IMR-90 (cell line): ENCODE measurements around the gene NT5DC1. TPM values are rescaled to one million over a fixed set of nuclear protein-coding genes. Genes with fewer than 3 reads are reported as not detected.

Experiments used
- ATAC-seq: fragments of 200-7000 bp; cut with Tn5 transposase; 2 replicates; pipeline ENCODE4 v1.9.1; 2020; ENCODE audit warnings: low read depth, mild to moderate bottlenecking, moderate library complexity
- BruUV-seq: library from RNA; stranded (reverse); fragments of 400-500 nt; replicated peaks from 2 replicates; lab custom pipeline; 2021; lab: Mats Ljungman, UMichigan
- CTCF ChIA-PET: fragments of 300-600 bp; formaldehyde crosslinking; extraction: SDS; loops from one replicate; lab custom pipeline; 2021; ENCODE audit warnings: antibody characterized with exemption; lab: Yijun Ruan, JAX
- POLR2A ChIA-PET: fragments of 300-600 bp; sonication (Branson Sonifier 250); formaldehyde crosslinking; loops from one replicate; lab custom pipeline; 2022; ENCODE audit warnings: antibody characterized with exemption; ENCODE audit not compliant: unreplicated experiment; lab: Charles Lee
- DNase-seq: peaks from one replicate; pipeline ENCODE4 v3.0.0; 2013
- H2AFZ ChIP-seq: replicated peaks from 2 replicates; pipeline ENCODE3; 2013; ENCODE audit warnings: low read length, mild to moderate bottlenecking; ENCODE audit not compliant: poor library complexity
- H2AK5ac ChIP-seq: 2 replicates; pipeline ENCODE4 v1.6.1; 2013; ENCODE audit warnings: low read depth, low read length, inconsistent platforms
- H2AK9ac ChIP-seq: replicated peaks from 2 replicates; pipeline ENCODE3; 2013; ENCODE audit warnings: mild to moderate bottlenecking, low read depth, low read length, moderate library complexity; ENCODE audit not compliant: poor library complexity
- H2BK120ac ChIP-seq: 2 replicates; pipeline ENCODE4 v1.6.1; 2013; ENCODE audit warnings: low read depth, low read length, inconsistent platforms
- H2BK15ac ChIP-seq: 3 replicates; pipeline ENCODE4 v1.6.1; 2013; ENCODE audit warnings: low read depth, low read length, inconsistent platforms
- H2BK20ac ChIP-seq: 2 replicates; pipeline ENCODE4 v1.6.1; 2013; ENCODE audit warnings: low read depth, mild to moderate bottlenecking, inconsistent platforms, low read length, moderate library complexity
- H2BK5ac ChIP-seq: 2 replicates; pipeline ENCODE4 v1.6.1; 2013; ENCODE audit warnings: mild to moderate bottlenecking, low read depth, low read length, inconsistent platforms; ENCODE audit not compliant: poor library complexity, severe bottlenecking
- H3K14ac ChIP-seq: replicated peaks from 2 replicates; pipeline ENCODE4 v1.6.1; 2013; ENCODE audit warnings: low read depth, low read length, inconsistent platforms
- H3K18ac ChIP-seq: 2 replicates; pipeline ENCODE4 v1.6.1; 2013; ENCODE audit warnings: low read depth, low read length, control low read depth
- H3K23ac ChIP-seq: 2 replicates; pipeline ENCODE4 v1.6.1; 2013; ENCODE audit warnings: low read depth, low read length, inconsistent platforms
- H3K27ac ChIP-seq: 2 replicates; pipeline ENCODE4 v1.5.1; 2013; ENCODE audit warnings: mild to moderate bottlenecking, control low read depth, low read length; ENCODE audit not compliant: insufficient read depth
- H3K27me3 ChIP-seq: 2 replicates; pipeline ENCODE4 v1.6.1; 2013; ENCODE audit warnings: low read length; ENCODE audit not compliant: control insufficient read depth, insufficient read depth
- H3K36me3 ChIP-seq: 2 replicates; pipeline ENCODE4 v1.6.1; 2013; ENCODE audit warnings: low read length, mixed read lengths; ENCODE audit not compliant: control insufficient read depth, insufficient read depth
- H3K4ac ChIP-seq: 2 replicates; pipeline ENCODE4 v1.6.1; 2013; ENCODE audit warnings: low read depth, low read length, inconsistent platforms
- H3K4me1 ChIP-seq: 2 replicates; pipeline ENCODE4 v1.6.1; 2013; ENCODE audit warnings: low read length, mixed read lengths; ENCODE audit not compliant: control insufficient read depth, insufficient read depth
- H3K4me2 ChIP-seq: 2 replicates; pipeline ENCODE4 v1.6.1; 2013; ENCODE audit warnings: low read depth, mild to moderate bottlenecking, control low read depth, low read length, moderate library complexity
- H3K4me3 ChIP-seq: 2 replicates; pipeline ENCODE4 v1.5.1; 2013; ENCODE audit warnings: low read depth, mild to moderate bottlenecking, control low read depth, low read length, moderate library complexity; ENCODE audit not compliant: insufficient read depth
- H3K56ac ChIP-seq: 2 replicates; pipeline ENCODE4 v1.6.1; 2013; ENCODE audit warnings: low read length, inconsistent platforms; ENCODE audit not compliant: insufficient read depth; ENCODE audit errors: extremely low read depth
- H3K79me1 ChIP-seq, 2 experiments: 2 replicates each; pipeline ENCODE4 v1.6.1; 2013; ENCODE audit warnings: low read length in 2 of 2, inconsistent platforms in 1 of 2, low read depth in 1 of 2
- H3K9ac ChIP-seq: 2 replicates; pipeline ENCODE4 v1.6.1; 2013; ENCODE audit warnings: low read depth, low read length, control low read depth
- H3K9me1 ChIP-seq: 2 replicates; pipeline ENCODE4 v1.6.1; 2013; ENCODE audit warnings: low read length, inconsistent platforms; ENCODE audit not compliant: insufficient read depth
- H3K9me3 ChIP-seq: 2 replicates; pipeline ENCODE4 v1.6.1; 2013; ENCODE audit warnings: low read length; ENCODE audit not compliant: control insufficient read depth, insufficient read depth
- H4K20me1 ChIP-seq: 2 replicates; pipeline ENCODE4 v1.6.1; 2013; ENCODE audit warnings: low read length, inconsistent platforms; ENCODE audit not compliant: insufficient read depth
- H4K5ac ChIP-seq: 2 replicates; pipeline ENCODE4 v1.6.1; 2013; ENCODE audit warnings: mild to moderate bottlenecking, low read depth, low read length, control low read depth
- H4K8ac ChIP-seq, 2 experiments: 2 replicates each; pipeline ENCODE4 v1.6.1; 2013; ENCODE audit warnings: low read depth in 2 of 2, low read length in 2 of 2, control low read depth in 1 of 2, inconsistent platforms in 1 of 2
- H4K91ac ChIP-seq: 2 replicates; pipeline ENCODE4 v1.6.1; 2013; ENCODE audit warnings: low read depth, low read length, inconsistent platforms; ENCODE audit not compliant: insufficient read depth
- CTCF ChIP-seq: conservative IDR thresholded peaks from 2 replicates; pipeline ENCODE4 v1.5.1; 2012; ENCODE audit warnings: mild to moderate bottlenecking, low read depth, low read length, improper control_type of control experiment
- ELK1 ChIP-seq: fragments of 150-350 bp; IDR thresholded peaks from 2 replicates; pipeline ENCODE4 v1.6.1; 2016; ENCODE audit warnings: low read depth, mild to moderate bottlenecking, low read length, moderate library complexity, borderline replicate concordance
- MAFK ChIP-seq: IDR thresholded peaks from 2 replicates; pipeline ENCODE4 v1.6.1; 2012; ENCODE audit warnings: low read depth, low read length, improper control_type of control experiment
- RAD21 ChIP-seq: IDR thresholded peaks from 2 replicates; pipeline ENCODE4 v1.6.1; 2012; ENCODE audit warnings: low read length, improper control_type of control experiment
- RCOR1 ChIP-seq: IDR thresholded peaks from 2 replicates; pipeline ENCODE4 v1.6.1; 2012; ENCODE audit warnings: mild to moderate bottlenecking, low read length, improper control_type of control experiment; ENCODE audit not compliant: insufficient replicate concordance
- RFX5 ChIP-seq: IDR thresholded peaks from 2 replicates; pipeline ENCODE4 v1.8.0; 2012; ENCODE audit warnings: low read depth, mild to moderate bottlenecking, low read length, moderate library complexity
- SMC3 ChIP-seq: fragments of 150-350 bp; IDR thresholded peaks from 2 replicates; pipeline ENCODE4 v1.6.1; 2016; ENCODE audit warnings: low read depth, mild to moderate bottlenecking, antibody characterized with exemption, low read length, moderate library complexity
- WGBS, 2 experiments: methylation state at CpG; one replicate each; pipeline versions ENCODE4 v1.1.5 to v1.1.7; 2013; ENCODE audit warnings: missing lambda C conversion rate in 2 of 2; ENCODE audit not compliant: insufficient read length in 1 of 2; ENCODE audit errors: extremely low coverage in 2 of 2; 5-methylcytosine and 5-hydroxymethylcytosine counted together
- dilution Hi-C: fragments of 300-500 bp; cut with HindIII; formaldehyde crosslinking; loops from one replicate; pipeline ENCODE4 v1.14.3; 2018; ENCODE audit warnings: low sequenced_read_pairs; ENCODE audit not compliant: unreplicated experiment
- in situ Hi-C: fragments of 300-500 bp; cut with MboI; formaldehyde crosslinking; loops from 3 replicates; pipeline ENCODE4 v1.14.3; 2019; ENCODE audit warnings: low sequenced_read_pairs, inconsistent platforms, mixed read lengths
- intact Hi-C: fragments of 100-400 bp; cut with micrococcal nuclease; formaldehyde crosslinking; loops from 2 replicates; pipeline ENCODE4 v1.10.0; 2022
- polyA plus RNA-seq, 3 experiments: library from polyadenylated mRNA; depleted of rRNA; stranded (reverse); fragments of >200 nt; gene quantifications; 2 replicates each; pipeline ENCODE4 v1.2.3, GENCODE V29; 2012; ENCODE audit warnings: low replicate concordance in 1 of 3
- total RNA-seq: library from RNA; depleted of rRNA; stranded (reverse); fragments of >200 nt; gene quantifications from 2 replicates; pipeline ENCODE4 v1.2.3, GENCODE V29; 2012

Gene NT5DC1
- total and polyA plus RNA-seq, 2 of the 4 experiments (the other 2 are of a cell fraction), result 11.7 to 16.8 TPM

- Histone ChIP-seq H2AK9ac (no peak overlapping the region), H3K36me3 (no peaks in the 10 kb centered on the region), H3K4ac (no peak overlapping the region), H3K4me2 (no peak overlapping the region), H3K9me1 (peaks cover 3% of the 10 kb centered on the region; the same call in 1 of the 2 replicates), H2BK20ac (no peak overlapping the region), H4K5ac (no peak overlapping the region), H3K14ac (no peak overlapping the region), H2AK5ac (no peak overlapping the region), H3K9me3 (no peaks in the 10 kb centered on the region), H3K27me3 (no peaks in the 10 kb centered on the region), H2BK120ac (no peak overlapping the region), H3K9ac (no peak overlapping the region), H2BK5ac (no peak overlapping the region), H4K20me1 (no peaks in the 10 kb centered on the region), H3K23ac (no peak overlapping the region), H3K18ac (no peak overlapping the region), H2AFZ (no peak overlapping the region), H3K56ac (no peak overlapping the region), H2BK15ac (no peak overlapping the region), H4K8ac (no peak overlapping the region), H3K27ac (no peak overlapping the region), H3K79me1 (no peaks in the 10 kb centered on the region), H3K4me3 (no peak overlapping the region), H3K4me1 (peaks cover 9% of the 10 kb centered on the region), H4K91ac (no peak overlapping the region)
- TF ChIP-seq CTCF, result no peak
- TF ChIP-seq RCOR1, result no peak
- no peak for TF ChIP-seq ELK1
- no peak for TF ChIP-seq RAD21
- TF ChIP-seq RFX5, result no peak
- TF ChIP-seq MAFK, result no peak
- TF ChIP-seq SMC3, result no peak
- dilution Hi-C loops, result no loop called here
- ChIA-PET CTCF (interaction anchor here (1.2 kb wide), 1 partner anchor 9 kb away, joined by 4 read pairs; no protein-coding TSS in a partner anchor), POLR2A (interaction anchor here (0.7 kb wide), 1 partner anchor 60 kb away, joined by 3 read pairs; no protein-coding TSS in a partner anchor)
- intact Hi-C loops, result loop anchor here (10.0 kb wide), 1 partner anchor 193 kb away; no protein-coding TSS in a partner anchor
- no TSS peak for BruUV-seq
- DNase-seq (no peak), ATAC-seq (no peak)
- in situ Hi-C loops, result no loop called here
- WGBS, 2 experiments, result no CpG with 5 or more reads among the region's 4 CpGs
Observed at GRCh38 chr6:116208056-116208785, 107.6 kb downstream of the NT5DC1 start.
